ENCODE data around the gene G6PD.

The G6PD gene

GRCh38 chrX:154484255-154485149, 62.1 kb downstream of the G6PD start:
- Mint-ChIP-seq H3K4me1 (peaks cover 19% of the 10 kb centered on the region), H3K27ac (no peak overlapping the region), H3K4me3 (no peak overlapping the region), H3K36me3 (ENCODE audit: low read depth) (peaks cover 14% of the 10 kb centered on the region), H3K9me3 (peaks cover 66% of the 10 kb centered on the region), H3K27me3 (ENCODE audit: low read depth, poor library complexity) (peaks cover 8% of the 10 kb centered on the region)
- no peak for DNase-seq
- TF ChIP-seq CTCF (IDR thresholded peaks at IDR 0.05) = no peak

GRCh38 chrX:154483325-154483724, 63.3 kb downstream of the G6PD start:
- peaks cover 9% of the 10 kb centered on the region for H3K27me3 Mint-ChIP-seq (ENCODE audit: low read depth, poor library complexity)

GRCh38 chrX:154482786-154483185, 63.9 kb downstream of the G6PD start:
- Mint-ChIP-seq H3K4me1 (peaks cover 16% of the 10 kb centered on the region), H3K9me3 (peaks cover 65% of the 10 kb centered on the region), H3K36me3 (ENCODE audit: low read depth) (peaks cover 9% of the 10 kb centered on the region), H3K4me3 (no peak overlapping the region), H3K27me3 (ENCODE audit: low read depth, poor library complexity) (peaks cover 9% of the 10 kb centered on the region), H3K27ac (no peak overlapping the region)
- DNase-seq = no peak
- TF ChIP-seq CTCF (IDR thresholded peaks at IDR 0.05) = no peak

More at GRCh38 chrX:154483325-154483724, 63.3 kb downstream of the G6PD start:
- TF ChIP-seq CTCF (IDR thresholded peaks at IDR 0.05) = no peak
- H3K9me3 Mint-ChIP-seq = peaks cover 65% of the 10 kb centered on the region
- H3K36me3 Mint-ChIP-seq (ENCODE audit: low read depth) = peaks cover 14% of the 10 kb centered on the region
- H3K27ac Mint-ChIP-seq = no peak overlapping the region
- no peak overlapping the region for H3K4me3 Mint-ChIP-seq
- DNase-seq = no peak
- H3K4me1 Mint-ChIP-seq = peaks cover 16% of the 10 kb centered on the region

- no peak overlapping the region for H3K27ac Mint-ChIP-seq
- no peak for TF ChIP-seq CTCF (IDR thresholded peaks at IDR 0.05)
- H3K9me3 Mint-ChIP-seq = peaks cover 68% of the 10 kb centered on the region
- no peak overlapping the region for H3K4me3 Mint-ChIP-seq
- H3K36me3 Mint-ChIP-seq (ENCODE audit: low read depth) = peaks cover 6% of the 10 kb centered on the region
- peaks cover 20% of the 10 kb centered on the region for H3K4me1 Mint-ChIP-seq
- H3K27me3 Mint-ChIP-seq (ENCODE audit: low read depth, poor library complexity) = peaks cover 9% of the 10 kb centered on the region
- no peak for DNase-seq
Measured at GRCh38 chrX:154481911-154482601, 64.6 kb downstream of the G6PD start.
